ENCODE measurements around the gene SFI1.

Gene SFI1

GRCh38 chr22:31611061-31611760, 114.9 kb downstream of the SFI1 start:
- no peak overlapping the region for H3K27ac ChIP-seq
- no peak for TF ChIP-seq CTCF (conservative IDR thresholded peaks at IDR 0.05)

- TF ChIP-seq CTCF (conservative IDR thresholded peaks at IDR 0.05) = no peak
- no peak overlapping the region for H3K27ac ChIP-seq
Measured at GRCh38 chr22:31612891-31613285, 116.6 kb downstream of the SFI1 start.

- H3K27ac ChIP-seq = no peak overlapping the region
- TF ChIP-seq CTCF (conservative IDR thresholded peaks at IDR 0.05) = no peak
Measured at GRCh38 chr22:31613286-31613903, 117.1 kb downstream of the SFI1 start.

- TF ChIP-seq CTCF (conservative IDR thresholded peaks at IDR 0.05) = no peak
- no peak overlapping the region for H3K27ac ChIP-seq
Measured at GRCh38 chr22:31613904-31614296, 117.6 kb downstream of the SFI1 start.

- H3K27ac ChIP-seq = no peak overlapping the region
- no peak for TF ChIP-seq CTCF (conservative IDR thresholded peaks at IDR 0.05)
Measured at GRCh38 chr22:31614781-31615490, 118.6 kb downstream of the SFI1 start.

- H3K27ac ChIP-seq = no peak overlapping the region
- no peak for TF ChIP-seq CTCF (conservative IDR thresholded peaks at IDR 0.05)
Measured at GRCh38 chr22:31615491-31615860, 119.1 kb downstream of the SFI1 start.

- no peak for TF ChIP-seq CTCF (conservative IDR thresholded peaks at IDR 0.05)
- no peak overlapping the region for H3K27ac ChIP-seq
Measured at GRCh38 chr22:31615940-31616314, 119.6 kb downstream of the SFI1 start.
